GM21390 (cell line): ENCODE data around the gene PPP1R13B.
"Not testable (repeated sequence)": the region's sequence is repeated elsewhere in the genome, so short reads cannot be mapped to it uniquely, and the experiment has no call there.

Experiments
- ATAC-seq: cut with Tn5 transposase; IDR thresholded peaks from one replicate; pipeline ENCODE4 v1.9.1; 2021; ENCODE audit not compliant: unreplicated experiment

PPP1R13B gene

GRCh38 chr14:103861413-103862392, 14.3 kb upstream of the PPP1R13B start:
- no peak for ATAC-seq

- ATAC-seq: no peak
These were observed 12.2 kb upstream of the PPP1R13B start for GRCh38 chr14:103859416-103860202.

GRCh38 chr14:103858063-103858781, 10.8 kb upstream of the PPP1R13B start:
- ATAC-seq: no peak

DNA sequence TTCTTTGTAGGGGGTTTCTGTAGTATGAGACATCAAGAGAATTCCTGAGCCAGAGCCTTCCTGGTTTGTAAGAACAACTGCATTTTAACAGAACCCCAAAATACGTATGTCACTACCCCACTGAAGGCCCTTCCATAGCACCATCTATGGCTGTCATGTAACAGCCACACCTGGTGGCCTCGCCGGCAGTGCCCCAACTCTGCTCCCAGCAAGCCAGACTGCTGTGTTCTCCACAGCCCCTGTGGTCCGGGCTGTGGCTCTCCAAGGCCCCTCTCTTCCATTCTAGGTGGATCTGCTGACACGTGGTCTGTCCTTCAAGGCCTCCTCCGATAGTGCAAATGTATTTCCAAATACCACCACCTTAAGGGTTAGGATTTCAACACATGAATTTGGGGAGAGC, 9.9 kb upstream of the PPP1R13B start:
- ATAC-seq: no peak

DNA sequence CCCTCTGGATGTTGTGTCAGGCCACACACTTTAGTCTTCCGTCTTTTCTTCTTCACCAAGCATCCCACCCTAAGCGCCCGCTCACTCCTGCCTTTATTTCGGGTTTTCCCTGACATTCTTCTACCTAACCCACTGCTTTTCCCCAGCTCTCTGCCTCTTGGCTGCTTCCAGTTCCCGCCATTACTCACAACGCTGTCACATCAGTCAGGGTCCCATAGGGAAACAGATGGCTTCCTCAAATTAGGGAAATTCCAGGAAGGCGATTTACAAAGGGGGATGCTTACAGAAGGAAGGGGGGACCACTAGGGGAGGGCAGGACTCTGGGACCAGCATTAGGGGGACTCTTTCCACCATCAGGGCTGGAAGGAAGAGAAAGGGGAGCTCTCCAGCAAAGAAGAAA, 9.2 kb upstream of the PPP1R13B start:
- no peak for ATAC-seq

DNA sequence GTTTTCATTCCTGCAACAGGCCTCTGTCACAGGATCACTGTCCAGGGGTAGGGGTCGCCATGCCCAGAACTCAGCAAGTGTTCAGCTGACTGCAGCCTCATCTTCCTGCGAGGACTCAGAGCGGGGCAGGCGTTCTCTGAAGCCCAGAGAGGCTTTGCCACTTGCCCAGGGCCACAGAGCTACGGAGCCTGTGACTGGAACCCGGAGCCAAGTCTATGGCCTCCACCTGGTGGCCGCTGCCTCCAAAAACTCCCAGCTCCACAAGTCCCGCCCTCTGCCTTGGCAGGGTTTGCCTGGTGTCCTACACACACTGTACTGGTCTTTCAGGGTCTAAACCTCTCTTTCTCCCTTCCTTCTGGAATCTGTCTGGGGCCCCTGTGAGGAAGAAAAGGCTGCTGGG, 8.7 kb upstream of the PPP1R13B start:
- no peak for ATAC-seq

DNA sequence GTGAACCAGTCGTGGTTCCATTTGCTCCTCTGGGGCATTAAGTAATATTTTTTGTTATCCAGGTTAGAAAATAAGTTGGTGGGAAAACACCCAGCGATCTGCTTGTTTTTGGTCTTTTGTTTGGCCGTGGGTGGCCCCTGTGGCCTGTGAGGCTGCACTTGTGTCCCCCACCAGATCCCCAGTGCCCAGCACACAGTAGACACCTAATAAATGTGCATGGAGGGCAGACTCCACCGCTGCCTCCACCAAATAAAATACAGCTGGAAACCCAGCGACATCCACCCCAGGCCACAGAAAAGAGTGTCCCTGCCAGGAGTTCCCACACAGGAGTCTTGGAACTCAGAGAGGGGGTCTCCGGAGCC, 8.3 kb upstream of the PPP1R13B start:
- ATAC-seq: no peak

DNA sequence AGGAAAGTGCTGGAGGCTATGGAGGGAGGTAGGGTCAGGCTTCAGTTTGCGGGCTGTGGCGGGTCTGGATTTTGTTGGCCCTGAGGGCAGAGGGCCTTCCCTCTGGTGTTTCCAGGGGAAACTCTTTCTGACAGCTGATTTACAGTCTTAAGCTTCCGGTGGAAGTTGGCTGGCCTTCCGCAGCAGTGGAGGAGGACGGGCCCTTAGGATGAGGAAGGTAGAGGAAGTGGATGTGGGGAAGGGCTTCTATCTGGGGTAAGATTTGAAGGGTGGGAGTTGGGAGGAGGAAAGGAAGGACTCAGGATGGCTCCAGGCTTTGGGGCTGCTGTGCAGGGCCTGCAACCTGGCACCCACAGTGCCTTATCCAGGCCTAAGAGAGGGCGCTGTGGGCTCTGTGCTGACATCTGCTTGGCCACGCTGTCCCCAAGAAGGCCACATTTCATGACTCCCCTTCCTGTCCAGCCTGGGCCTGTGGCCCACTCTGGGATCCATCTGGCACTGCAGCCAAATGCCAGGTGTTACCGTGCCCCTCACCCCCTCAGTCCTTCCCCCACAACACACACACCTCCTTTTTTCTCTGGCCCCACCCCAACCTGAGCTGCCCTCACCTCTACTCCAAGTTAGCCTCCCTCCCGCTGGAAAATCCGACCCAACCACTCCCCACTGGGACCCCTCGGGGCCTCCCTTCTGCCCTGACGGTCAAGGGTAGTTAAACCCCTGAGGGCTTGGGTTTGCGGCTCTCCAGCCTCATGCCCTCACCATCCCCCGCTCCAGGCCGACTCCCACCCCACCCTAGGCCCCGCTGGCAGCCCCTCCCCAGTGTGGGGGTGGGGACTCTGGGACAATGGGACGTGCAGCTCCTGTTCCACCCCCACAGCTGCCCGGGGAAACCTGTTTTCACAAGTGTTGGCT, 7.7 kb upstream of the PPP1R13B start:
- ATAC-seq: no peak

DNA sequence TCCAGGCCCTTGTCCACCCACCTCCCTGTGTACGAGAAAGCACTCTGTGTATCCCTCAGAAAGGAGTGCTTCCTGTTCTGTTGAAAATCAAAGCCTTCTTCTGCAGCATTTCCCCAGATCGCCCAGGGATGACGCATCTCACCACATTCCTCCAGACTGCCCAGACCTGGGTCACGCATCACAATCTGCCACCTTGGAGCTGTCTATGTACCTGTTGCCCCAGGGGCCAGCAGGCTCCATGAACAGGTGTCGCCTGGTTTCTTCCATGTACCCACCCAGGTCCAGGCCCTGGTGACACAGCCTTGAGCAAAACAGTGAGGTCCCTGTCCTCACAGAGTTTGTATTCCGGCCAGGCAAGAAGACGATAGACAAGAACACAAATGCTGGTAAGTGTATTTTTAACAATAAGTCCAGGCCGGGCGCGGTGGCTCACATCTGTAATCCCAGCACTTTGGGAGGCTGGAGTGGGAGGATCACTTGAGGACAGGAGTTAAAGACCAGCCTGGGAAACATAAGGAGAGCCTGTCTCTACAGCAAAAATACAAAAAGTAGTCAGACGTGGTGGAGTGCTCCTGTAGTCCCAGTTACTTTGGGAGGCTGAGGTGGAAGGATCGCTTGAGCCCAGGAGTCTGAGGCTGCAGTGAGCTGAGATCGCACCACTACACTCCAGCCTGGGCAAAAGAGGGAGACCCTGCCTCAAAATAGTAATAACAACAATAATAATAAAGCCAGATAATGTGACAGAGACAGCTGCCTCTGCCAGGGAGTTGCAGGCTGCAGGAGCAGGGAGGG, 6.8 kb upstream of the PPP1R13B start:
- no peak for ATAC-seq

- no peak for ATAC-seq
These were observed 1.9 kb upstream of the PPP1R13B start for GRCh38 chr14:103849151-103849886.

DNA sequence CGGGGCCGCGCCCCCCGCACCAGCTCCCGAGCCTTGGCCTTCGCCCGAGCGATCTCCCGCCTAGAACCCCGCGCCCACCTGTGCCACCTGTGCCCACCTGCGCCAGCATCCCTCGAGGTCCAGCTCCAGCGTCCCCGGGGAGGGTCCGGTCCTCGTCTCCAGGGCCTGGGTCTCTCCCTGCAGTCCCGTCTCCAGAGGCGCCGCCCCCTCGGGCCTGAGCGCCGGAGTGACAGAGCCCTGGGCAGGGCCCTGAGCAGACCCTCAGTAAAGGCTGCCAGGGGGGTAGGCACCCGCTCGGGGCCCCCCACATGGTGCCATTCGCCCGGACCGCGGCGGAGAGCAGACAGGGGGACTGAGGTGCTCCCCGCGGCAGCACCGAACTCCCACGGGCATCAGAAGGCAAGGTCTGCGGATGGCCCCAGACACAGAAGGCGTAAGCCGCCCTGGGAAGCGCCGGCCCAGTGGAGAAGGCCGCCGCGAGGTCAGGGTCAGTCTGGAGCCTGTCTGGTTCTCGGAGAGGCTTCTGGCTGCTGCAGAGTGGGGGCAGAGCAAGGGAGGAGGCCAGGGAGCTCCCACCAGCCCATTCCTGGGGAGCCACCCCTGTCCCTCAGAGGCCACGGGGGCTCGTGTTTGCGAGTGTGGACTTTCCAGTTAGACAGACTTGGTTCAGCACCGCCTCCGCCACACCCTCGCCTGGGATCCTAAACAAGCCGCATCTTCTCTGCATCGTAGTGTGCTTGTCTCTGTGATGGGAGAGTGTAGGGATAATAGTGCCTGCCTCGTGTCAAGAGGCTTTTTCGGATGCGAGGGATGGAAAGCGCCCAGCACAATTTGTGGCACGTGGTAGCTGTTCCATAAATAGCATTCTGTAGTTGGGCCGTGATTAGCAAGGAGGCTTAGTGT, 1.1 kb upstream of the PPP1R13B start:
- no peak for ATAC-seq

DNA sequence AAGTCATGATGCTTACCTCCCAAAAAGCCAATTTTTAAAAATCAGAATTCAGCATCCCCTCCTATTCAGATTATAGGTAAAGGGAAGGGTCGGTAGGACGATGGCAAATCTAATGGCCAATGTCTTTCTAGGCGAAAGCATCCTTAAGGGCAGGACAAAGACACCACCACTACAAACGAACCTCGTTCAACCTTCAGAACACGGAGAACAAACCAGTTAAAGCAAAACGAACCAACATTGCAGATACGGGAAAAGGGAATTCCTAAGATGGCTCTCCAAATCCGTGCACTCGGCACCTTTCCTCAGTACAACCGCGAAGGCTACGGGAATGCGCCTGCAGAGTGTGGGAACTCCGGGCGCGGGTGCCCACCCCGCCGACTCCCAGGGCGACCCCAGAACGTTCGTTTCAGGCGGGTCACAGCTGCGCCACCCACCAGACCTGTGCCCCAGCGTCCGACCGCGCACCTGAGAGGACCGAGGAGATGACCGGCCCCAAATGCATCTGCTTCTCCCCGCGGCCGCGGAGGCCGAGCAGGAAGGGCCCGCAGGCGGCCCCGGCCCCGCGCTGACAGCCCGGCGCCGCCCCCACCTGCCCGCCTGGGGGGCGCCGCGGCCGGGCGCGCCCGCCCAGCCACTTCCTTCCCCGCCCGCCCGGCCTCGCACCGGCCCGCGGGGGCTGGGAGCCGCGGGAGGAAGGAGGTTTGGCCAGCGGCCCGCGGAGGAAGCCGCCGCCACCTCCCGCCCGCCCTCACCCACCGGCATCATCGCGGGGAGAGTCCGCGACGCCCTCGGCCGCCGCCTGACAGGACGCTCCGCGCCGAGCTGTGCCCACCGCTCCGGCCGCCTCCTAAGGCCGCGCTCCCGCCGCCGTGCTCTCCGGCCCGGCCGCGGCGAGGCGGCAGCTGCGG, 578 bp downstream of the PPP1R13B start:
- ATAC-seq: peak; percentile 37

GRCh38 chr14:103846097-103846496, 1.3 kb downstream of the PPP1R13B start:
- no peak for ATAC-seq

- no peak for ATAC-seq
These were observed 2.0 kb downstream of the PPP1R13B start for GRCh38 chr14:103845327-103845726.

GRCh38 chr14:103841265-103841664, 6.1 kb downstream of the PPP1R13B start:
- ATAC-seq: not testable (repeated sequence)

DNA sequence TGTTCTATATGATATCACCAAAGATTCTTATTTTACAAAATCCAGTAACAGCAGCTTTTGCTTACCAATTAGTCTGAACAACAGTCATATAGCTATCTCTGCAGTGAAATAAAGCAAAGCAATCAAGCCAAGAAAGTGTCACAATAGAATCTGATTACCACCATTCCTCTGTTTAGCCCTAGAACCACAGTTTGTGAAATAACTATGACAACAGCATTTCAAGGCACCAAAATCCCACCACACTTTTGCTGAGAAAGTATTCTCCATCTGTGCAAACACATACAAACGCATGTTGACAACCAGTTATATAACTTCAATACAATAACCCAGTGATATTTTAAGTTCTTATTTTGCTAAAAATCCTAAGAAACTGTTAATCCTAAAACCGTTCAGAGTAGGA, 7.4 kb downstream of the PPP1R13B start:
- no peak for ATAC-seq

DNA sequence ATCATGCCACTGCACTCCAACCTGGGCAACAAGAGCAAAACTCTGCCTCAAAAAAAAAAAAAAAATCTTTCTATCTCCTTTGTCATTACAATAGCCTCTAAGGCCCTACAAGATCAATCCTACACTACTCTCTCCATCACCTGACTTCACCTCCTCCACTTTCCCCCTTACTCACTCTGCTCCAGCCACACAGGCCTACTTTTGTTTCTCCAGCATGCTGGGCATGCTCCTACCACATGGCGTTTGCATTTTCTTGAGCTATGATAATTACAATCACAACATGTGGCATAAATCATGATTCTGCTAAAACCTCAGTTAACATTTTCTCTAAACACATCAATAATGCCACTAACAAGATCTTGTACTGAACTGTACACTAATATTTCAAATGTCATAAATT, 7.8 kb downstream of the PPP1R13B start:
- ATAC-seq: no peak
